ENCODE results near the gene SCFD2. TPM values are rescaled to one million over a fixed set of nuclear protein-coding genes. Genes with fewer than 3 reads are reported as not detected.

The SCFD2 gene
- total RNA-seq, 4 donors from 2014 or later = 13.1 to 27.4 (median 19.8) TPM

DNA sequence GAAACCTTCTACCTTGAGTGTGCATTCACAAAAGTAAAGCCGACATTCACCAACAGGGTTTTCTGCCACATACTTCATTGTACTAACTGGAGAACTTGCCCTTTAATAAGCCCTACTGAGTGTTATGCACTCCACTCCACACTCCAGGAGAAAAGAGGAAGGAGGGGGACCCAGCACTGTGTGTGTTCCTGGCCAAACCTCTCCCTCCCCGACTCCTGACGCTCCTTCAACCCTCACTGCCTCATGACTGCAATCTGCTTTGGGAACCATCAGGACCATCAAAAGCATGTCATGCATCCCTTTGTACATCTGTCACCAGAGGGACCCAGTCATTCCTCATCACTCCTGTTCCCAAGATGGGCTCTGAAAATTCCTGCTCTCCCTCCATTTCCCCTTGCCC, 360.1 kb downstream of the SCFD2 start:
- TF ChIP-seq, protein P1, sequence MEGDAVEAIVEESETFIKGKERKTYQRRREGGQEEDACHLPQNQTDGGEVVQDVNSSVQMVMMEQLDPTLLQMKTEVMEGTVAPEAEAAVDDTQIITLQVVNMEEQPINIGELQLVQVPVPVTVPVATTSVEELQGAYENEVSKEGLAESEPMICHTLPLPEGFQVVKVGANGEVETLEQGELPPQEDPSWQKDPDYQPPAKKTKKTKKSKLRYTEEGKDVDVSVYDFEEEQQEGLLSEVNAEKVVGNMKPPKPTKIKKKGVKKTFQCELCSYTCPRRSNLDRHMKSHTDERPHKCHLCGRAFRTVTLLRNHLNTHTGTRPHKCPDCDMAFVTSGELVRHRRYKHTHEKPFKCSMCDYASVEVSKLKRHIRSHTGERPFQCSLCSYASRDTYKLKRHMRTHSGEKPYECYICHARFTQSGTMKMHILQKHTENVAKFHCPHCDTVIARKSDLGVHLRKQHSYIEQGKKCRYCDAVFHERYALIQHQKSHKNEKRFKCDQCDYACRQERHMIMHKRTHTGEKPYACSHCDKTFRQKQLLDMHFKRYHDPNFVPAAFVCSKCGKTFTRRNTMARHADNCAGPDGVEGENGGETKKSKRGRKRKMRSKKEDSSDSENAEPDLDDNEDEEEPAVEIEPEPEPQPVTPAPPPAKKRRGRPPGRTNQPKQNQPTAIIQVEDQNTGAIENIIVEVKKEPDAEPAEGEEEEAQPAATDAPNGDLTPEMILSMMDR (IDR thresholded peaks at IDR 0.05; ENCODE audit: low read depth) = no peak

- TF ChIP-seq, protein P1 (IDR thresholded peaks at IDR 0.05; ENCODE audit: low read depth) = no peak
These were observed 360.7 kb downstream of the SCFD2 start for GRCh38 chr4:53005149-53005546.

- TF ChIP-seq, protein P1 (IDR thresholded peaks at IDR 0.05; ENCODE audit: low read depth) = no peak
These were observed 361.2 kb downstream of the SCFD2 start for GRCh38 chr4:53004497-53005148.

- TF ChIP-seq, protein P1 (IDR thresholded peaks at IDR 0.05; ENCODE audit: low read depth) = no peak
These were observed 361.9 kb downstream of the SCFD2 start for GRCh38 chr4:53003959-53004358.

GRCh38 chr4:53000560-53000959, 365.3 kb downstream of the SCFD2 start:
- TF ChIP-seq, protein P1 (IDR thresholded peaks at IDR 0.05; ENCODE audit: low read depth) = no peak

DNA sequence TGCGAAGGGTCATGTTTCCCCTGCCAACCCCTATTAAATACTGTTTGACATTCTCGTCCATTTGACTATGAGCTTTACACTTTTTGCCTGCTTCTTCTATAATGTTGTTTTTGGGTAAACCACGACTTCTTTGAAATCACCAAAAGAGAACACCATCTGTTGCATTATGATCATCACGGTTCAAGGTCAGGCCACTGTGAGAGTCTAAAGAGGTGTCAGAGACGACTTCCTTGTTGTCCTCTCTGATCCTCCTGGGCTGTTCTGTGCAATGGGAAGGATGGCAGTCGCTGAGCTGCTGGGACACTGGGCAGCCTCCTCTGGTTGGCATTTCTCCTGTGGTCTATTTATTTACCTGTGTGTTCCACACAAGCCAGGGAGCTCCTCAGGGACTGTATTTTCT, 366.2 kb downstream of the SCFD2 start:
- TF ChIP-seq, protein P1 (IDR thresholded peaks at IDR 0.05; ENCODE audit: low read depth) = no peak

DNA sequence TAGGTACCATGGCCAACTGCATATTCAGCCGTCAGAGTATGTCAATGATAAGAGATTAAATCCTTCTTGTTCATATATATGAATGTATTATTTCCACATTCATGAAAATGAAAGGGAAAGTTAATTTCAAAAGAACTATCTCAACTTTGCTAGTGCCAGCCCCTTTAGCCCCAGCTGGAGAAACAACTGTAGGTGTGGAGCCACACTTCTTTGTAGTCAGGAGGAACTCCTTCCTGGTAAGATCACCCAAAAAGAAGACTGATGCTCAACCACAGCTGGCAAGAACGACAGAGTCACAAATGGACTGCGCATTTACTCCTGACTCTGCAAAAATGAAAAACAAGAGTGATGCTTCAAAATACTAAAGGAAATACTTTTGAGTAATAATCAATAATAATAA, 367.4 kb downstream of the SCFD2 start:
- TF ChIP-seq, protein P1 (IDR thresholded peaks at IDR 0.05; ENCODE audit: low read depth) = no peak

All from subcutaneous adipose tissue (tissue), 4 donors.